Cardiac muscle cell (in vitro differentiated cells and primary cell): Measurements from ENCODE around the gene MCC. TPM values are rescaled to one million over a fixed set of nuclear protein-coding genes. Genes with fewer than 3 reads are reported as not detected.

ENCODE experiments used
- DNase-seq, 2 donors: peaks; one replicate each; pipeline versions ENCODE4 v3.0.0 to v3.0.0-alpha.2; 2010 to 2017; ENCODE audit warnings: low read depth in 1 of 2, low spot score in 1 of 2
- H3K27ac ChIP-seq: fragments of 200-600 bp; sonication (generic); 2 replicates; pipeline ENCODE4 v1.5.1; 2016
- H3K27me3 ChIP-seq: fragments of 200-600 bp; sonication (generic); 2 replicates; pipeline ENCODE4 v1.6.0; 2016; ENCODE audit warnings: control low read depth
- H3K36me3 ChIP-seq: fragments of 200-600 bp; sonication (generic); 2 replicates; pipeline ENCODE4 v1.5.1; 2016; ENCODE audit warnings: control low read depth
- H3K4me1 ChIP-seq: fragments of 200-600 bp; sonication (generic); 2 replicates; pipeline ENCODE4 v1.8.1; 2017; ENCODE audit warnings: low read depth, mild to moderate bottlenecking, mixed run types
- H3K4me3 ChIP-seq: fragments of 200-600 bp; sonication (generic); 2 replicates; pipeline ENCODE4 v1.5.1; 2016; ENCODE audit warnings: mild to moderate bottlenecking
- H3K9me3 ChIP-seq: fragments of 200-600 bp; sonication (generic); 2 replicates; pipeline ENCODE4 v1.5.1; 2017; ENCODE audit warnings: low read depth, mild to moderate bottlenecking, control low read depth
- polyA plus RNA-seq: library from polyadenylated mRNA; unstranded; fragments of >200 nt; fragmentation: Nextera tagmentation; extraction: Ambion mirVana; gene quantifications from 2 replicates; pipeline ENCODE4 v1.2.1, GENCODE V29; 2016
- total RNA-seq: library from RNA; depleted of rRNA; stranded (reverse); fragments of >200 nt; gene quantifications from 2 replicates; pipeline ENCODE4 v1.2.3, GENCODE V29; 2016
- TF ChIP-seq, protein P1 (sequence below): IDR thresholded peaks from 2 replicates; pipeline ENCODE4 v1.5.1; 2012; ENCODE audit warnings: low read depth, mild to moderate bottlenecking, low read length

Gene MCC
- total and polyA plus RNA-seq, 2 experiments from 2014 or later, result 37.8 to 137 TPM

DNA sequence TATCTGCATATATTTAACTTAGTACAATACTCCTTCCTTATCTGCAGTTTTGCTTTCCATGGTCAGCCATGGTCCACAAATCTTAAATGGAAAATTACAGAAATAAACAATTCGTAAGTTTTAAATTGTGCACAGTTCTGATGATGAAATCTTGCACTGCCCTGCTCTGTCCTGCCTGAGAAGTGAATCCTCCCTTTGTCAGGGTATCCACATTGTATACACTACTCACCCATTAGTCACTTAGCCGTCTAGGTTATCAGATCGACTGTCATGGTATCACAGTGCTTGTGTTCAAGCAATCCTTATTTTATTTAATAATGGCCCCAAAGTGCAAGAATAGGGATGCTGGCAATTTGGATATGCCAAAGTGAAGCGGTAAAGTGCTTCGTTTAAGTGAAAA, 16.9 kb upstream of the MCC start:
- no peaks in the 10 kb centered on the region for H3K9me3 ChIP-seq
- H3K27me3 ChIP-seq, result peaks cover 8% of the 10 kb centered on the region
- H3K4me1 ChIP-seq, result no peaks in the 10 kb centered on the region
- no peak overlapping the region for H3K27ac ChIP-seq
- H3K4me3 ChIP-seq, result no peak overlapping the region
- TF ChIP-seq, protein P1, sequence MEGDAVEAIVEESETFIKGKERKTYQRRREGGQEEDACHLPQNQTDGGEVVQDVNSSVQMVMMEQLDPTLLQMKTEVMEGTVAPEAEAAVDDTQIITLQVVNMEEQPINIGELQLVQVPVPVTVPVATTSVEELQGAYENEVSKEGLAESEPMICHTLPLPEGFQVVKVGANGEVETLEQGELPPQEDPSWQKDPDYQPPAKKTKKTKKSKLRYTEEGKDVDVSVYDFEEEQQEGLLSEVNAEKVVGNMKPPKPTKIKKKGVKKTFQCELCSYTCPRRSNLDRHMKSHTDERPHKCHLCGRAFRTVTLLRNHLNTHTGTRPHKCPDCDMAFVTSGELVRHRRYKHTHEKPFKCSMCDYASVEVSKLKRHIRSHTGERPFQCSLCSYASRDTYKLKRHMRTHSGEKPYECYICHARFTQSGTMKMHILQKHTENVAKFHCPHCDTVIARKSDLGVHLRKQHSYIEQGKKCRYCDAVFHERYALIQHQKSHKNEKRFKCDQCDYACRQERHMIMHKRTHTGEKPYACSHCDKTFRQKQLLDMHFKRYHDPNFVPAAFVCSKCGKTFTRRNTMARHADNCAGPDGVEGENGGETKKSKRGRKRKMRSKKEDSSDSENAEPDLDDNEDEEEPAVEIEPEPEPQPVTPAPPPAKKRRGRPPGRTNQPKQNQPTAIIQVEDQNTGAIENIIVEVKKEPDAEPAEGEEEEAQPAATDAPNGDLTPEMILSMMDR, result no peak
- no peaks in the 10 kb centered on the region for H3K36me3 ChIP-seq
- DNase-seq, result peak in 1 of 2 donors; percentile 38

DNA sequence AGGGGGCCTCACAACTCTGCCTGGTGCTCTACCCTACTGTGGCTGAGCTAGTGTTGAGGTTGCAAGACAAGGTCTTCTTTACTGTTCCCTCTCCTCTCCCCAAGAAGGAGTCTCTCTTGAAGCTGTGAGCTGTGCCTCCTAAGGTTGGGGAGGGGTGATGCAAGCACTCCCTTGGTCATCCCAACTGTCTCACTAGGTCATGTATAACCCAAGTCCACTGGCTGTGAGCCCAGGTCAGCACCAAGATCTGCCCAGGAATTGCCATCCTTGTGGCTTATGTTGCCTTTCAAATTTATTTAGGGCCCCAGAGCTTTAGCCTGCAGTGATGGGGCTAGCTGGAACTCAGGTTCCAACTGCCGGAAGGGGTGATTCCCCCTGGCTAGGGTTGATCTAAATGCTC, 14.9 kb upstream of the MCC start:
- Histone ChIP-seq H3K4me1 (no peaks in the 10 kb centered on the region), H3K36me3 (no peaks in the 10 kb centered on the region), H3K27ac (no peak overlapping the region), H3K9me3 (no peaks in the 10 kb centered on the region), H3K4me3 (no peak overlapping the region), H3K27me3 (peaks cover 8% of the 10 kb centered on the region)
- TF ChIP-seq, protein P1, result no peak
- DNase-seq, result no peak

DNA sequence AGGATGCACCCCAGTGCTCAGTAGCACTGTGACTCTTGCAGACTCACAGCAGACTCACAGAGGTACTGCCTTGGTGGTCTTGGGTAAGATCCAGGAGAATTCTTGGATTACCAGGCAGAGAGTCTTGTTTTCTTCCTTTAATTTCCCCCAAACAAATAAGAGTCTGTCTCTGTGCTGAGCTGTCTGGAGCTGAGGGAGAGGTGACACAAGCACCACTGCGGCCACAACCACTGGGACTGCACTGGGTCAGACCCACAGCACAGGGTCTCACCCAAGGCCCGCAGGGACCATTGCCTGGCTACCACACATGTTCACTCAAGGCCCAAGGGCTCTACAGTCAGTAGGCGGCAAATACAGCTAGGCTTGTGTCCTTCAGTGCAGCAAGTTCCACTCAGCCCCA, 13.8 kb upstream of the MCC start:
- no peaks in the 10 kb centered on the region for H3K4me1 ChIP-seq
- DNase-seq, result no peak
- H3K4me3 ChIP-seq, result no peak overlapping the region
- H3K27ac ChIP-seq, result no peak overlapping the region
- no peaks in the 10 kb centered on the region for H3K9me3 ChIP-seq
- peaks cover 12% of the 10 kb centered on the region for H3K27me3 ChIP-seq
- no peaks in the 10 kb centered on the region for H3K36me3 ChIP-seq
- TF ChIP-seq, protein P1, result no peak

DNA sequence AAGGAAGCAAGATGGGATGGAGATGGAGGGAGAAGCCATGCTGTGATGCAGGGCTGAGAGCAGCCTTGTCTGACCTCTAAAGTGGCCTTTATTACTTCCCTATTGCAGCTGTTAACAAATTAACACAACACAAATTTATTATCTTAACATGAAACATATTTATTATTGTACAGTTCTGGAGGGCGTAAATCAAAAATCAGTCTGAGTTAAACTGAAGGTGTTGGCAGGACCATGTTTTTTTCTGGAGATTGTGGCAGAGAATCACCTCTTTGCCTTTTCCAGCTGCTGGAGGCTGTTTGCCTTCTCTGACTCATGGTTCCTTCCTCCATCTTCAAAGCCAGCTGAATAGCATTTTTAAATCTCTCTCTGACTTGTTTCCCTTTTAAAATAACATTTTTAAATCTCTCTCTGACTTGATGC, 7.2 kb upstream of the MCC start:
- Histone ChIP-seq H3K4me3 (no peak overlapping the region), H3K4me1 (no peaks in the 10 kb centered on the region), H3K27me3 (peaks cover 24% of the 10 kb centered on the region), H3K36me3 (no peaks in the 10 kb centered on the region), H3K9me3 (no peaks in the 10 kb centered on the region), H3K27ac (no peak overlapping the region)
- DNase-seq, result peak in 1 of 2 donors; percentile 36
- TF ChIP-seq, protein P1, result no peak

DNA sequence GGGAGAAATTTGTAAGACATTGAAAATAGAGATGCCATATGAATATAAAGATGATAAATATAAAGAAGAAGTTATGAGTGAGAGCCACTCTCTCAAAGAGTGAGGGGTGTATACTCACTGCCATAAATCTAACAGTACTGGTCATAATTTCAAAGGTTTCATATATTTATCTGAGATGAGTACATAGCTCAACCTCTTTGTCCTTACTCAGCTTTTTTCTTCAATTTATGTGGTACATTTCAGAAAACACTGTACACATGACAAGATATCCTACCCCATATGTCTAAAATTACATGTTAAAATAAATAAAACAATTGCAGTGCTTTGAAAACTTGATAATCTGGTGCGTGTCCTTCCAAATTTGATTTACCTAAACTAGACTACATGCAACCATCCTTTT, 5.2 kb upstream of the MCC start:
- H3K27ac ChIP-seq, result no peak overlapping the region
- no peaks in the 10 kb centered on the region for H3K36me3 ChIP-seq
- H3K9me3 ChIP-seq, result no peaks in the 10 kb centered on the region
- TF ChIP-seq, protein P1, result no peak
- no peak overlapping the region for H3K4me3 ChIP-seq
- no peak for DNase-seq
- no peaks in the 10 kb centered on the region for H3K4me1 ChIP-seq
- H3K27me3 ChIP-seq, result peaks cover 24% of the 10 kb centered on the region

DNA sequence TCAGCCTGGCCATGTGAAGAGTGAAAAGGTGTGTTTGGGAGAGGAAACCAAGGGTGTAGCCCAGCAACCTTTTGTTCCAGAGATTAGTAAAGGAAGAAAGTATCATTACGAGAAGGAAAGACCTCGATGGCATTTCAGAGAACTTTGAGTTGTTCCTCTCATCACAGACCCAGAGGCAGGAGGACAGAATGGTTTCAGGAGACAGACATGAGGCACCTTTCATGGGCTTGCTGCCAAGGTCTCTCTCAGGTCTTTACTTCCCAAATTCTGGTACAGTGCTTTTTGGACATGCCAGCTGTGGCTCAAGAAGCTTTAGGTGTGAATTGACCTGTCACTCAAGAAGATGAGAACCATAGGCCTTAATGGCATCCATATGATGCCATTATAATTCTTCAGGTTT, 2.8 kb upstream of the MCC start:
- H3K4me1 ChIP-seq, result no peaks in the 10 kb centered on the region
- DNase-seq, result no peak
- H3K27ac ChIP-seq, result no peak overlapping the region
- no peak overlapping the region for H3K4me3 ChIP-seq
- H3K27me3 ChIP-seq, result peaks cover 25% of the 10 kb centered on the region
- no peaks in the 10 kb centered on the region for H3K36me3 ChIP-seq
- no peaks in the 10 kb centered on the region for H3K9me3 ChIP-seq
- TF ChIP-seq, protein P1, result no peak
